Measurements from ENCODE around the gene EPGN. TPM values are rescaled to one million over a fixed set of nuclear protein-coding genes. Genes with fewer than 3 reads are reported as not detected.

EPGN gene
- total and polyA plus RNA-seq, 2 donors (not counting 1 experiment from before 2014, with no cell fraction given) = 0.32 TPM; not detected in 1

DNA sequence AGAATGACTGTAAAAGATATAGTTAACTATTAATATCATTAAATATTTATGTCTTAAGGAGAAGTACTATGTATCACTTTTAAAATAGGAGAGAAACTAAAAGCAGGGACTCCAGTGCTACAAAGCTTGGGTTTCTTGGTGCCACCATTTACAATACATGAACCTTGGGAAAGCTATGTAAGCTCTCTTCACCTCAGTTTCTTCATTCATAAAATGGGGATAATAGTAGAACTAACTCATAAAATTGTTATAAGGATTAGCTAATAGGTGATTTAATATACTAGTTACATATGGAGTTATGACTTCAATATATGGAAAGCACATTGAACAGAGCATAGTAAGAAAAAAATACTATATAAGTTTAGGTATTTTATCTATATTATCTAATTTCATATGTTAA, 23.7 kb downstream of the EPGN start:
- H3K4me3 Mint-ChIP-seq = no peak overlapping the region
- H3K9ac ChIP-seq (ENCODE audit: low read length) = no peak overlapping the region
- H3K9me3 Mint-ChIP-seq (ENCODE audit: insufficient read depth) = no peaks in the 10 kb centered on the region
- H3K79me2 ChIP-seq (ENCODE audit: control insufficient read depth, insufficient read depth, low read length) = no peaks in the 10 kb centered on the region
- peaks cover 7% of the 10 kb centered on the region for H3K4me1 Mint-ChIP-seq
- H3K4me2 ChIP-seq (replicated peaks; ENCODE audit: low read depth, low read length, poor library complexity, severe bottlenecking) = no peak overlapping the region
- H3K4me3 ChIP-seq (ENCODE audit: control extremely low read depth in 1 of 5, extremely low read depth in 1 of 5, insufficient read depth in 1 of 5, low read depth in 2 of 5, low read length in 4 of 5) = no peak overlapping the region
- ChIA-PET CTCF (no interaction called here), POLR2A (no interaction called here)
- no peaks in the 10 kb centered on the region for H4K20me1 ChIP-seq (ENCODE audit: control insufficient read depth, insufficient read depth, low read length, poor library complexity, severe bottlenecking)
- TF ChIP-seq EZH2 (IDR thresholded peaks at IDR 0.05; ENCODE audit: borderline replicate concordance, insufficient read depth, low read depth, low read length, poor library complexity, severe bottlenecking) (no peak), CTCF (IDR thresholded peaks at IDR 0.05) (no peak)
- H3K27me3 Mint-ChIP-seq = peaks cover 14% of the 10 kb centered on the region
- no peak overlapping the region for H3K27ac ChIP-seq (ENCODE audit: low read length in 2 of 2)
- H3K4me1 ChIP-seq (ENCODE audit: control insufficient read depth in 2 of 2, insufficient read depth in 2 of 2, low read length in 2 of 2) = no peaks in the 10 kb centered on the region
- ATAC-seq (ENCODE audit: low read depth) (no peak), DNase-seq (no peak)
- H2AFZ ChIP-seq (ENCODE audit: insufficient read depth, low read depth, low read length, poor library complexity, severe bottlenecking) = no peak overlapping the region
- no peaks in the 10 kb centered on the region for H3K9me3 ChIP-seq (ENCODE audit: control extremely low read depth in 1 of 3, control insufficient read depth in 2 of 3, insufficient read depth in 1 of 3, low read length in 2 of 3)
- H3K36me3 ChIP-seq (replicated peaks in 1 of 2; ENCODE audit: control extremely low read depth in 1 of 2, control insufficient read depth in 1 of 2, extremely low read depth in 1 of 2, insufficient read depth in 2 of 2, low read length in 1 of 2) = no peaks in the 10 kb centered on the region
- intact Hi-C loops (cut with micrococcal nuclease) = no loop called here
- H3K27ac Mint-ChIP-seq = no peak overlapping the region
- peaks cover 0 to 3% (median under 1%) of the 10 kb centered on the region in 4 experiments for H3K27me3 ChIP-seq (replicated peaks in 1 of 4; ENCODE audit: control extremely low read depth in 1 of 4, control insufficient read depth in 3 of 4, insufficient read depth in 4 of 4, low read length in 3 of 4)

DNA sequence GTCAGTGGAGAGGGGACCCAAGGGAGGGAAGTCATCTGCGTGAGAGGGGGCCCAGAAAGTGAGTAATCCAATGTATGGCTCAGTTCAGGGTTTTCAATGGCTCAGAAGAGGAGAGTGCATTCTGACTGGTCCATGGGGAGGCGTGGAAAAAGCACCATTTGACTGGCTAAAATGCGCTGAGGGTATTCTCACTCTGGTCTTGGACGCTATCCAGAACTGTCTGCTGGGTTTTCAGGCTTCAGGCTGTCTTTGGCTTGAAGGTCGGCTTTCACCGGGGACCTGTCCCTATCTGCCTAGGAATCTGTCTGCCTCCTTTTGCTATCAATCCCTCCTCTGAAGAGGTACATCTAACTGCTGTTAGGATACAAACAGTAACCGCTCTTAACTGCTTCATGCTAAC, 26.4 kb downstream of the EPGN start:
- H3K27ac Mint-ChIP-seq = no peak overlapping the region
- ATAC-seq (ENCODE audit: low read depth) (no peak), DNase-seq (no peak)
- H3K4me3 Mint-ChIP-seq = no peak overlapping the region
- H3K9me3 Mint-ChIP-seq (ENCODE audit: insufficient read depth) = no peaks in the 10 kb centered on the region
- Histone ChIP-seq H3K4me1 (ENCODE audit: control insufficient read depth in 2 of 2, insufficient read depth in 2 of 2, low read length in 2 of 2) (no peaks in the 10 kb centered on the region), H3K79me2 (ENCODE audit: control insufficient read depth, insufficient read depth, low read length) (no peaks in the 10 kb centered on the region), H3K27ac (ENCODE audit: low read length in 2 of 2) (no peak overlapping the region), H2AFZ (ENCODE audit: insufficient read depth, low read depth, low read length, poor library complexity, severe bottlenecking) (no peak overlapping the region), H3K27me3 (replicated peaks in 1 of 4; ENCODE audit: control extremely low read depth in 1 of 4, control insufficient read depth in 3 of 4, insufficient read depth in 4 of 4, low read length in 3 of 4) (no peaks in the 10 kb centered on the region), H4K20me1 (ENCODE audit: control insufficient read depth, insufficient read depth, low read length, poor library complexity, severe bottlenecking) (no peaks in the 10 kb centered on the region), H3K9me3 (ENCODE audit: control extremely low read depth in 1 of 3, control insufficient read depth in 2 of 3, insufficient read depth in 1 of 3, low read length in 2 of 3) (no peaks in the 10 kb centered on the region), H3K4me2 (replicated peaks; ENCODE audit: low read depth, low read length, poor library complexity, severe bottlenecking) (no peak overlapping the region), H3K4me3 (ENCODE audit: control extremely low read depth in 1 of 5, extremely low read depth in 1 of 5, insufficient read depth in 1 of 5, low read depth in 2 of 5, low read length in 4 of 5) (no peak overlapping the region), H3K36me3 (replicated peaks in 1 of 2; ENCODE audit: control extremely low read depth in 1 of 2, control insufficient read depth in 1 of 2, extremely low read depth in 1 of 2, insufficient read depth in 2 of 2, low read length in 1 of 2) (no peaks in the 10 kb centered on the region), H3K9ac (ENCODE audit: low read length) (no peak overlapping the region)
- no peak for TF ChIP-seq CTCF (IDR thresholded peaks at IDR 0.05)
- TF ChIP-seq EZH2 (IDR thresholded peaks at IDR 0.05; ENCODE audit: borderline replicate concordance, insufficient read depth, low read depth, low read length, poor library complexity, severe bottlenecking) = no peak
- no peaks in the 10 kb centered on the region for H3K27me3 Mint-ChIP-seq
- peaks cover 7% of the 10 kb centered on the region for H3K4me1 Mint-ChIP-seq
- intact Hi-C loops (cut with micrococcal nuclease) = no loop called here
- CTCF ChIA-PET = interaction anchor here (1.0 kb wide), 1 partner anchor 15 kb away, joined by 3 read pairs; no protein-coding TSS in a partner anchor
- POLR2A ChIA-PET = no interaction called here
- WGBS (ENCODE audit: insufficient coverage) = 94% methylated on average over 7 of the region's 7 CpGs

All from B cell (primary cell).